Measurements from ENCODE around the gene ZNF865.

Gene ZNF865

DNA sequence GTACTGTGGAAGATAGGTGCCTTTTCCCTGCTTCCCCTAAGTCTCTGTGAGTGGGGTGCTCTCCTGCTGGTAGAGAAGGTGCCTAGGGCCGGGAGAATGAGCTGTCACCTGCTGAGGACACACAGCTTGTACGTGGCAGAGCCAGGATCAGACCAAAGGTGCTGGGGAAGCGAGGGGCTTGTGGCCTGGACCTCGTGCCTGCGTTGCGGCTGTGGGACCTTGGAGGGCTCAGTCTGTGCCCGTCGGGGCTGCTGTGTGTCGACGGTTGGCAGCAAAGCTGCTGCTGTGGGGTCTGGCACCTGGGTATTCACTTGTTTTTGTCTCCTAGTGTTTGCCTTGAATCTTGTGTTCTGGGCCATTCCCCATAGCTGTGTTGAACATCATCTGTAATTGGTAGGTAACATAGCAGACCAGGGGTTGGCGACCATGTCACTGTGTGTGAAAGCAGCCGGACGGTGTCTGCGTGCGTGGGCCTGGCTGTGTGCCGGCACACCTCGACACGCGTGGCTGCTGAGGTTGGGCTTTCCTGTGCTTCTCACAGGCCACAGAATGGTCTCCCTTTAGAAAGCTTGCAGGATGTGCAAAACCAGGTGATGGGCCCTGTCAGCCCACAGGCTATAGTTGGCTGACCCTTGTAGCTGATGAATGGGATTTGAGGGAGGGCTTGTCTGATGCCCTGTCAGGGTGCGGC, 58.5 kb downstream of the ZNF865 start:
- Histone ChIP-seq H3F3A (ENCODE audit: insufficient read depth, low read length) (no peaks in the 10 kb centered on the region), H2AFZ (ENCODE audit: low read length) (no peak overlapping the region), H3K4me2 (ENCODE audit: low read length) (no peak overlapping the region), H3K9me2 (ENCODE audit: low read depth, low read length) (no peaks in the 10 kb centered on the region), H3K36me3 (ENCODE audit: insufficient read depth, low read length) (peaks cover 98% of the 10 kb centered on the region), H4K20me1 (ENCODE audit: insufficient read depth, low read length) (no peaks in the 10 kb centered on the region), H3K79me2 (ENCODE audit: insufficient read depth, low read length) (peaks cover 16% of the 10 kb centered on the region), H3K4me1 (ENCODE audit: insufficient read depth, low read length, severe bottlenecking) (peaks cover 3% of the 10 kb centered on the region), H3K9me3 (ENCODE audit: low read length) (no peaks in the 10 kb centered on the region), H3K9ac (ENCODE audit: low read length) (no peak overlapping the region), H3K27me3 (ENCODE audit: insufficient read depth, low read length) (no peaks in the 10 kb centered on the region), H3K27ac (ENCODE audit: low read depth, low read length, poor library complexity, severe bottlenecking) (no peak overlapping the region), H3K4me3 (ENCODE audit: low read depth, low read length, poor library complexity, severe bottlenecking) (no peak overlapping the region)
- TF ChIP-seq EZH2 (IDR thresholded peaks at IDR 0.05; ENCODE audit: borderline replicate concordance, low read length), result no peak
- TF ChIP-seq, protein P1, sequence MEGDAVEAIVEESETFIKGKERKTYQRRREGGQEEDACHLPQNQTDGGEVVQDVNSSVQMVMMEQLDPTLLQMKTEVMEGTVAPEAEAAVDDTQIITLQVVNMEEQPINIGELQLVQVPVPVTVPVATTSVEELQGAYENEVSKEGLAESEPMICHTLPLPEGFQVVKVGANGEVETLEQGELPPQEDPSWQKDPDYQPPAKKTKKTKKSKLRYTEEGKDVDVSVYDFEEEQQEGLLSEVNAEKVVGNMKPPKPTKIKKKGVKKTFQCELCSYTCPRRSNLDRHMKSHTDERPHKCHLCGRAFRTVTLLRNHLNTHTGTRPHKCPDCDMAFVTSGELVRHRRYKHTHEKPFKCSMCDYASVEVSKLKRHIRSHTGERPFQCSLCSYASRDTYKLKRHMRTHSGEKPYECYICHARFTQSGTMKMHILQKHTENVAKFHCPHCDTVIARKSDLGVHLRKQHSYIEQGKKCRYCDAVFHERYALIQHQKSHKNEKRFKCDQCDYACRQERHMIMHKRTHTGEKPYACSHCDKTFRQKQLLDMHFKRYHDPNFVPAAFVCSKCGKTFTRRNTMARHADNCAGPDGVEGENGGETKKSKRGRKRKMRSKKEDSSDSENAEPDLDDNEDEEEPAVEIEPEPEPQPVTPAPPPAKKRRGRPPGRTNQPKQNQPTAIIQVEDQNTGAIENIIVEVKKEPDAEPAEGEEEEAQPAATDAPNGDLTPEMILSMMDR (IDR thresholded peaks at IDR 0.05; ENCODE audit: low read length), result no peak

DNA sequence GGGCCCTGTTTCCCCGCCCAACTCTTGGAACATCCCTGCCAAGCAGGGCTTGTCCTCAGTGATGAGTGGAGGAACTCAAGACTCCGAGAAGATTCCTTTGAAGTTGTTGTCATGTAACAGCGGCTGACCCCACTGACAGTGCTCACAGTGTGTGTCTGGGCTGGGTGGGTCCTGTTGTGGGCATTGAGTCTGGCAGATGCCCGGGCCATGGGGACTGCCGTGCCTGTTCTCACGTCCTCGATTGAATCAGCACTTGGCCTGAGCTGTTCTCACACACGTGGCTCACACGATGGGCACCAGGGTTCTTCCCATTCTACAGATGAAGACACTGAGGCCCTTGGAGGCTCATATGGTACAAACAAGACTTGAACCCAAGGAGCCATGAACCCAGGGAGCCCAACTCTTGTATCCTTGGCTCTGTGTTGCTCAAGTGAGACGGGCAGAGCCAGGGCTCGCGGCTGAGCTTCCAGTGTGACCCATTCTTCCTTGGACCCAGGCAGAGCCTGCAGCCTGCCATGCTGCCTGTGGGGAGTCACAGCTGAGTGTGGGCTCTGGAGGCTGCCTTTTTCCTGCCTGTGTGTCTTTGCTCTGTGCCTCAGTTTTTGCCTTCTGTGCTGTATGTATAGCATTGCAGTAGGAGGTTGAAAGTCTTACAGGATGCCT, 61.0 kb downstream of the ZNF865 start:
- Histone ChIP-seq H3K4me1 (ENCODE audit: insufficient read depth, low read length, severe bottlenecking) (peaks cover 6% of the 10 kb centered on the region), H4K20me1 (ENCODE audit: insufficient read depth, low read length) (no peaks in the 10 kb centered on the region), H3F3A (ENCODE audit: insufficient read depth, low read length) (no peaks in the 10 kb centered on the region), H3K27me3 (ENCODE audit: insufficient read depth, low read length) (no peaks in the 10 kb centered on the region), H2AFZ (ENCODE audit: low read length) (no peak overlapping the region), H3K9me2 (ENCODE audit: low read depth, low read length) (no peaks in the 10 kb centered on the region), H3K4me2 (ENCODE audit: low read length) (no peak overlapping the region), H3K79me2 (ENCODE audit: insufficient read depth, low read length) (no peaks in the 10 kb centered on the region), H3K4me3 (ENCODE audit: low read depth, low read length, poor library complexity, severe bottlenecking) (no peak overlapping the region), H3K27ac (ENCODE audit: low read depth, low read length, poor library complexity, severe bottlenecking) (no peak overlapping the region), H3K36me3 (ENCODE audit: insufficient read depth, low read length) (peaks cover 98% of the 10 kb centered on the region), H3K9me3 (ENCODE audit: low read length) (no peaks in the 10 kb centered on the region), H3K9ac (ENCODE audit: low read length) (no peak overlapping the region)
- TF ChIP-seq, protein P1 (IDR thresholded peaks at IDR 0.05; ENCODE audit: low read length), result no peak
- no peak for TF ChIP-seq EZH2 (IDR thresholded peaks at IDR 0.05; ENCODE audit: borderline replicate concordance, low read length)
